DOHH2 (cell line): ENCODE data around the gene PDE11A.

Experiments
- H3F3A ChIP-seq: fragments of 200-600 bp; sonication (generic), shearing (Covaris generic); 2 replicates; pipeline ENCODE4 v1.6.0; 2016; ENCODE audit warnings: antibody characterized with exemption, mild to moderate bottlenecking; ENCODE audit not compliant: control insufficient read depth, insufficient read depth
- H3K27ac ChIP-seq: fragments of 200-600 bp; sonication (generic); 2 replicates; pipeline ENCODE4 v1.5.1; 2014; ENCODE audit warnings: low read depth, mild to moderate bottlenecking, low read length, moderate library complexity
- H3K27me3 ChIP-seq: fragments of 200-600 bp; sonication (generic); 2 replicates; pipeline ENCODE4 v1.6.1; 2014; ENCODE audit warnings: mild to moderate bottlenecking, low read length, mixed read lengths; ENCODE audit not compliant: control insufficient read depth
- H3K36me3 ChIP-seq: fragments of 200-600 bp; sonication (generic); 2 replicates; pipeline ENCODE4 v1.6.1; 2014; ENCODE audit warnings: mild to moderate bottlenecking, low read length, moderate library complexity, mixed read lengths; ENCODE audit not compliant: control insufficient read depth
- H3K4me1 ChIP-seq: fragments of 200-600 bp; sonication (generic); 2 replicates; pipeline ENCODE4 v1.6.1; 2014; ENCODE audit warnings: mild to moderate bottlenecking, low read length, mixed read lengths; ENCODE audit not compliant: control insufficient read depth
- H3K4me2 ChIP-seq: fragments of 200-600 bp; sonication (generic); 2 replicates; pipeline ENCODE4 v1.6.0; 2014; ENCODE audit warnings: mild to moderate bottlenecking, low read length, moderate library complexity
- H3K4me3 ChIP-seq: fragments of 200-600 bp; sonication (generic); 2 replicates; pipeline ENCODE4 v1.5.1; 2014; ENCODE audit warnings: mild to moderate bottlenecking, low read length, mixed read lengths
- H3K79me2 ChIP-seq: fragments of 200-600 bp; sonication (generic); 2 replicates; pipeline ENCODE4 v1.6.1; 2014; ENCODE audit warnings: mild to moderate bottlenecking, low read length, mixed read lengths; ENCODE audit not compliant: control insufficient read depth
- H3K9me2 ChIP-seq: fragments of 200-600 bp; sonication (generic); replicated peaks from 2 replicates; pipeline ENCODE4 v1.6.1; 2014; ENCODE audit warnings: mild to moderate bottlenecking, low read length, mixed read lengths; ENCODE audit not compliant: control insufficient read depth
- H3K9me3 ChIP-seq: fragments of 200-600 bp; sonication (generic); 2 replicates; pipeline ENCODE4 v1.6.1; 2014; ENCODE audit warnings: antibody characterized with exemption, low read length, mixed read lengths; ENCODE audit not compliant: control insufficient read depth, insufficient read depth
- H4K20me1 ChIP-seq: fragments of 200-600 bp; sonication (generic); 2 replicates; pipeline ENCODE4 v1.6.0; 2014; ENCODE audit warnings: low read depth, mild to moderate bottlenecking, antibody characterized with exemption, low read length, moderate library complexity; ENCODE audit not compliant: control insufficient read depth, insufficient read depth
- CTCF ChIP-seq: fragments of 200-600 bp; sonication (generic); IDR thresholded peaks from one replicate; pipeline ENCODE4 v1.5.1; 2014; ENCODE audit warnings: antibody characterized with exemption, mild to moderate bottlenecking, low read depth, low read length; ENCODE audit not compliant: poor library complexity, severe bottlenecking
- EZH2phosphoT487 ChIP-seq: fragments of 200-600 bp; sonication (generic); IDR thresholded peaks from 2 replicates; pipeline ENCODE4 v1.6.1; 2017; ENCODE audit warnings: borderline replicate concordance, mild to moderate bottlenecking, antibody characterized with exemption, low read length, moderate library complexity, mixed read lengths

PDE11A gene

GRCh38 chr2:177649568-177650518 is 422.7 kb downstream of the PDE11A start:
- Histone ChIP-seq H3K9me3 (no peaks in the 10 kb centered on the region), H3K27me3 (no peaks in the 10 kb centered on the region), H3F3A (no peaks in the 10 kb centered on the region), H3K36me3 (no peaks in the 10 kb centered on the region), H3K4me3 (no peak overlapping the region), H3K9me2 (no peaks in the 10 kb centered on the region), H4K20me1 (no peaks in the 10 kb centered on the region), H3K4me1 (no peaks in the 10 kb centered on the region), H3K27ac (no peak overlapping the region), H3K4me2 (no peak overlapping the region), H3K79me2 (no peaks in the 10 kb centered on the region)
- TF ChIP-seq EZH2phosphoT487 (no peak), CTCF (no peak)

- TF ChIP-seq EZH2phosphoT487 (no peak), CTCF (no peak)
- Histone ChIP-seq H3K27ac (no peak overlapping the region), H3F3A (no peaks in the 10 kb centered on the region), H3K79me2 (no peaks in the 10 kb centered on the region), H3K9me2 (no peaks in the 10 kb centered on the region), H3K4me2 (no peak overlapping the region), H3K4me1 (no peaks in the 10 kb centered on the region), H3K36me3 (no peaks in the 10 kb centered on the region), H4K20me1 (no peaks in the 10 kb centered on the region), H3K4me3 (no peak overlapping the region), H3K27me3 (no peaks in the 10 kb centered on the region), H3K9me3 (no peaks in the 10 kb centered on the region)
Observed at GRCh38 chr2:177646791-177647190, 425.8 kb downstream of the PDE11A start.

GRCh38 chr2:177646241-177646640 is 426.3 kb downstream of the PDE11A start:
- no peaks in the 10 kb centered on the region for H3K9me3 ChIP-seq
- H3F3A ChIP-seq, result no peaks in the 10 kb centered on the region
- no peaks in the 10 kb centered on the region for H3K27me3 ChIP-seq
- H3K9me2 ChIP-seq, result no peaks in the 10 kb centered on the region
- no peak for TF ChIP-seq EZH2phosphoT487
- TF ChIP-seq CTCF, result no peak
- no peaks in the 10 kb centered on the region for H3K4me1 ChIP-seq
- no peak overlapping the region for H3K4me2 ChIP-seq
- no peaks in the 10 kb centered on the region for H3K36me3 ChIP-seq
- no peaks in the 10 kb centered on the region for H4K20me1 ChIP-seq
- no peaks in the 10 kb centered on the region for H3K79me2 ChIP-seq
- H3K27ac ChIP-seq, result no peak overlapping the region
- H3K4me3 ChIP-seq, result no peak overlapping the region
